B cell (primary cell): ENCODE measurements around the gene ZC3H15. TPM values are rescaled to one million over a fixed set of nuclear protein-coding genes. Genes with fewer than 3 reads are reported as not detected.

Source experiments
- ATAC-seq: fragments of 200-7000 bp; cut with Tn5 transposase; one replicate; pipeline ENCODE4 v1.10.0; 2021; ENCODE audit warnings: low read depth, mild to moderate bottlenecking, moderate number of reproducible peaks, moderate library complexity
- CTCF ChIA-PET: fragments of 350-600 bp; sonication (Branson Sonifier 250); formaldehyde crosslinking; loops from one replicate; lab custom pipeline; 2021; ENCODE audit warnings: antibody characterized with exemption, inconsistent platforms; lab: Charles Lee
- POLR2A ChIA-PET: fragments of 350-600 bp; sonication (Branson Sonifier 250); formaldehyde crosslinking; loops from one replicate; lab custom pipeline; 2021; ENCODE audit warnings: antibody characterized with exemption; lab: Charles Lee
- DNase-seq: peaks from one replicate; pipeline ENCODE4 v3.0.0; 2013
- H2AFZ ChIP-seq: 2 replicates; pipeline ENCODE4 v1.6.1; 2012; ENCODE audit warnings: mild to moderate bottlenecking, low read depth, low read length; ENCODE audit not compliant: insufficient read depth, poor library complexity, severe bottlenecking
- H3K27ac ChIP-seq, 2 donors: 1 replicate in 1 of 2; 2 replicates in 1 of 2; pipeline ENCODE4 v1.5.1; 2012 to 2013; ENCODE audit warnings: low read length in 2 of 2, mild to moderate bottlenecking in 2 of 2, moderate library complexity in 1 of 2
- H3K27me3 ChIP-seq, 4 experiments: fragments of 200-600 bp in 1 of 4; sonication (generic) in 1 of 4; replicated peaks in 1 of 4; 1 replicate in 2 of 4; 2 replicates in 2 of 4; pipeline versions ENCODE4 v1.6.1 to v1.7.0; 2013 to 2016; ENCODE audit warnings: low read length in 3 of 4, mild to moderate bottlenecking in 2 of 4, mixed read lengths in 1 of 4, moderate library complexity in 1 of 4; ENCODE audit not compliant: insufficient read depth in 4 of 4, control insufficient read depth in 3 of 4; ENCODE audit errors: control extremely low read depth in 1 of 4
- H3K36me3 ChIP-seq, 2 experiments: replicated peaks in 1 of 2; 1 replicate in 1 of 2; 2 replicates in 1 of 2; pipeline versions ENCODE4 v1.6.1 to v1.7.1; 2013; ENCODE audit warnings: low read length in 1 of 2; ENCODE audit not compliant: insufficient read depth in 2 of 2, control insufficient read depth in 1 of 2; ENCODE audit errors: control extremely low read depth in 1 of 2, extremely low read depth in 1 of 2
- H3K4me1 ChIP-seq, 2 donors: fragments of 200-600 bp in 1 of 2; sonication (generic) in 1 of 2; 1 replicate in 1 of 2; 2 replicates in 1 of 2; pipeline versions ENCODE4 v1.5.1 to v1.6.1; 2013 to 2017; ENCODE audit warnings: low read length in 2 of 2; ENCODE audit not compliant: control insufficient read depth in 2 of 2, insufficient read depth in 2 of 2
- H3K4me2 ChIP-seq: replicated peaks from 2 replicates; pipeline ENCODE3; 2012; ENCODE audit warnings: mild to moderate bottlenecking, low read depth, low read length; ENCODE audit not compliant: poor library complexity, severe bottlenecking
- H3K4me3 ChIP-seq, 5 experiments: fragments of 200-600 bp in 1 of 5; sonication (generic) in 1 of 5; 1 replicate in 3 of 5; 2 replicates in 2 of 5; pipeline versions ENCODE4 v1.5.1 to v1.7.0; 2011 to 2016; ENCODE audit warnings: low read length in 4 of 5, mild to moderate bottlenecking in 4 of 5, low read depth in 2 of 5, control low read depth in 1 of 5, moderate library complexity in 1 of 5; ENCODE audit not compliant: insufficient read depth in 1 of 5; ENCODE audit errors: control extremely low read depth in 1 of 5, extremely low read depth in 1 of 5
- H3K79me2 ChIP-seq: fragments of 200-600 bp; sonication (generic); one replicate; pipeline ENCODE4 v1.6.0; 2016; ENCODE audit warnings: low read length; ENCODE audit not compliant: control insufficient read depth, insufficient read depth
- H3K9ac ChIP-seq: fragments of 200-600 bp; sonication (generic); 2 replicates; pipeline ENCODE4 v1.6.1; 2017; ENCODE audit warnings: mild to moderate bottlenecking, low read length, moderate library complexity
- H3K9me3 ChIP-seq, 3 donors: one replicate each; pipeline versions ENCODE4 v1.6.1 to v1.7.1; 2013; ENCODE audit warnings: low read length in 2 of 3; ENCODE audit not compliant: control insufficient read depth in 2 of 3, insufficient read depth in 1 of 3; ENCODE audit errors: control extremely low read depth in 1 of 3
- H4K20me1 ChIP-seq: 2 replicates; pipeline ENCODE4 v1.6.0; 2012; ENCODE audit warnings: mild to moderate bottlenecking, low read length; ENCODE audit not compliant: insufficient read depth, control insufficient read depth, poor library complexity, severe bottlenecking
- H3K27ac Mint-ChIP-seq: one replicate; pipeline ENCODE4 v1.8.0; 2021; ENCODE audit warnings: mixed read lengths
- H3K27me3 Mint-ChIP-seq: one replicate; pipeline ENCODE4 v1.8.0; 2021; ENCODE audit warnings: mixed read lengths
- H3K4me1 Mint-ChIP-seq: one replicate; pipeline ENCODE4 v1.8.0; 2021; ENCODE audit warnings: mixed read lengths
- H3K4me3 Mint-ChIP-seq: one replicate; pipeline ENCODE4 v1.8.0; 2021; ENCODE audit warnings: mixed read lengths
- H3K9me3 Mint-ChIP-seq: one replicate; pipeline ENCODE4 v1.8.0; 2022; ENCODE audit warnings: mixed read lengths; ENCODE audit not compliant: insufficient read depth
- CTCF ChIP-seq: fragments of 200-600 bp; IDR thresholded peaks from one replicate; pipeline ENCODE4 v1.8.0; 2022; ENCODE audit warnings: antibody characterized with exemption, mild to moderate bottlenecking
- EZH2 ChIP-seq: IDR thresholded peaks from 2 replicates; pipeline ENCODE4 v1.6.1; 2012; ENCODE audit warnings: borderline replicate concordance, low read depth, mild to moderate bottlenecking, moderate library complexity, low read length; ENCODE audit not compliant: insufficient read depth, poor library complexity, severe bottlenecking
- WGBS: methylation state at CpG from one replicate; pipeline ENCODE4 v1.1.5; 2013; ENCODE audit warnings: missing lambda C conversion rate; ENCODE audit not compliant: insufficient coverage; 5-methylcytosine and 5-hydroxymethylcytosine counted together
- intact Hi-C: fragments of 100-400 bp; cut with micrococcal nuclease; formaldehyde crosslinking; loops from one replicate; pipeline ENCODE4 v1.10.0; 2022
- polyA plus RNA-seq: library from polyadenylated mRNA; depleted of rRNA; stranded (reverse); fragments of >200 nt; gene quantifications from 2 replicates; pipeline ENCODE4 v1.2.3, GENCODE V29; 2012
- total RNA-seq, 2 donors: library from RNA; stranded (reverse); fragments of 120-200 nt in 1 of 2; gene quantifications; 1 replicate in 1 of 2; 2 replicates in 1 of 2; pipeline versions ENCODE4 v1.2.3 to v1.2.4, GENCODE V29; 2013 to 2022

The ZC3H15 gene
- total and polyA plus RNA-seq, 2 donors (not counting 1 experiment from before 2014, with no cell fraction given): 29.6 to 61.4 TPM

GRCh38 chr2:186484062-186484735 lies 1.9 kb upstream of the ZC3H15 start:
- H3K27me3 ChIP-seq: no peaks in the 10 kb centered on the region
- Mint-ChIP-seq H3K9me3 (no peaks in the 10 kb centered on the region), H3K4me1 (peaks cover 41% of the 10 kb centered on the region), H3K27ac (peak overlapping the region; percentile 54), H3K27me3 (no peaks in the 10 kb centered on the region), H3K4me3 (peak overlapping the region; percentile 65)
- TF ChIP-seq CTCF: no peak
- intact Hi-C loops: loop anchor here (2.0 kb wide), 1 partner anchor 1885 kb away; the partner anchor contains the start of gene ZNF804A
- H4K20me1 ChIP-seq: peaks cover 10% of the 10 kb centered on the region
- H3K79me2 ChIP-seq: peaks cover 52% of the 10 kb centered on the region
- H3K9me3 ChIP-seq: no peaks in the 10 kb centered on the region
- H3K4me1 ChIP-seq: peaks cover 29 to 35% of the 10 kb centered on the region in 2 donors
- no peak overlapping the region for H3K9ac ChIP-seq
- H3K27ac ChIP-seq: peak overlapping the region in 1 of 2 donors; percentile 97
- H3K36me3 ChIP-seq: no peaks in the 10 kb centered on the region
- POLR2A ChIA-PET: no interaction called here
- DNase-seq (peak; percentile 46), ATAC-seq (no peak)
- H3K4me2 ChIP-seq: peak overlapping the region; percentile 80
- WGBS: 23% methylated on average over 3 of the region's 6 CpGs
- peak overlapping the region in 1 of 5 experiments; percentile 98 for H3K4me3 ChIP-seq
- H2AFZ ChIP-seq: peak overlapping the region; percentile 47
- CTCF ChIA-PET: no interaction called here

- H3K9me3 ChIP-seq: no peaks in the 10 kb centered on the region
- H4K20me1 ChIP-seq: peaks cover 24% of the 10 kb centered on the region
- intact Hi-C loops: loop anchor here (2.0 kb wide), 1 partner anchor 1887 kb away; the partner anchor contains the start of gene ZNF804A
- H3K27ac ChIP-seq: peak overlapping the region; percentile 97 to 99
- peaks cover 29 to 41% of the 10 kb centered on the region in 2 donors for H3K4me1 ChIP-seq
- Mint-ChIP-seq H3K27ac (peak overlapping the region; percentile 97), H3K4me1 (peaks cover 52% of the 10 kb centered on the region), H3K27me3 (no peaks in the 10 kb centered on the region), H3K4me3 (peak overlapping the region; percentile 93), H3K9me3 (no peaks in the 10 kb centered on the region)
- CTCF ChIA-PET: interaction anchor here (0.8 to 1.4 kb wide), 3 partner anchors 16 to 27 kb away, joined by 3 read pairs; no protein-coding TSS in a partner anchor
- peaks cover 65% of the 10 kb centered on the region for H3K79me2 ChIP-seq
- H2AFZ ChIP-seq: peak overlapping the region; percentile 79
- POLR2A ChIA-PET: interaction anchor here (0.5 to 1.5 kb wide), 3 partner anchors 18 to 244 kb away, joined by 3 to 4 read pairs (median 4); no protein-coding TSS in a partner anchor
- peak overlapping the region; percentile 99 for H3K9ac ChIP-seq
- peak overlapping the region; percentile 80 for H3K4me2 ChIP-seq
- TF ChIP-seq CTCF (no peak), EZH2 (no peak)
- WGBS: 1% methylated on average over 9 of the region's 10 CpGs
- DNase-seq (no peak), ATAC-seq (no peak)
- H3K36me3 ChIP-seq: peaks cover 0 to 3% of the 10 kb centered on the region in 2 experiments
- H3K4me3 ChIP-seq: peak overlapping the region; percentile 89 to 98 (median 94)
- no peaks in the 10 kb centered on the region for H3K27me3 ChIP-seq
Observed at GRCh38 chr2:186485576-186485870, 537 bp upstream of the ZC3H15 start.
